ENCODE results near the gene SLC36A4.

- no peak for TF ChIP-seq POLR2A (IDR thresholded peaks at IDR 0.05; ENCODE audit: low read depth, low read length)
- no peak for TF ChIP-seq POLR2AphosphoS5 (IDR thresholded peaks at IDR 0.05; ENCODE audit: low read depth, low read length)
These were observed 37.0 kb downstream of the SLC36A4 start for GRCh38 chr11:93160808-93161207.

Data from GM12891 (cell line).